C4-2B (cell line): Measurements from ENCODE around the gene HOXB8.

Source experiments
- CTCF ChIP-seq: fragments of 450-650 bp; conservative IDR thresholded peaks from 2 replicates; pipeline ENCODE4 v1.5.1; 2017; ENCODE audit warnings: mild to moderate bottlenecking
- ZFX ChIP-seq: fragments of 450-650 bp; IDR thresholded peaks from 2 replicates; pipeline ENCODE4 v1.6.1; 2017

DNA sequence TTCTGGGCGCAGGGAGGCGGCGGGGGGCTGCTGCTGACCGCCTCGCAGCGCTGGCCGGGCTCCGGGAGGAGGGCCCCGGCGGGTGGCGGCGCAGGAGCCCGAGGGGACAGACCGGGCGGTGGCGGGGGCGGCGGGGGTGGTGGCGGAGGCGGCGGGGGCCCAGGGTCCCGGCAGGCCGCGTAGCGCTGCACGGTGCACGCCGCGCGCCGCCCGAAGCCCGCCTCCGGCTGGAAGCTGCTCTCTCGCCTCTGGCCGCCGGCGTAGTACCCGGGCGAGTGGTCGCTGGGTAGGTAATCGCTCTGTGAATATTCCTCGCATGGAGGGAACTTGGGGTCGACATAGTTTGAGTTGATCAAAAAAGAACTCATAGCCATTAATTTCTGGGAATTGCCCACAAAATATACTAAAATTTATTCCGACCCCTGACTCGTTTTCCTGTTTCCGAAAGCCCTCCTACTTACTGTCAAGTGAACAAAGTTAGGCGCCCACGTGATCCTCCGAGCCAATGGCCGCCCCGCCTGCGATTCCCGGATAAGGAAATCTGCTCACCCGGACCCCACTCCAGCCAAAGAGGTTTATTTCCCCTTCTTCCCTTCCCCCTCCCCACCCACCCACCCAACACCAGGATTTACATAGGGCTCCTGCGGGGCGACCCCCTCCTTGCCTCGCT is 37.0 kb downstream of the HOXB8 start, which contains the start of gene HOXB4:
- TF ChIP-seq CTCF (no peak), ZFX (no peak)
